Esophagus muscularis mucosa (tissue), 4 donors: ENCODE measurements around the gene MZT2A.
"Not testable (repeated sequence)": the region's sequence is repeated elsewhere in the genome, so short reads cannot be mapped to it uniquely, and the experiment has no call there.

Source experiments
- CTCF ChIP-seq, 3 experiments: fragments of 200-600 bp in 2 of 3; fragments of 450-650 bp in 1 of 3; sonication (generic) in 2 of 3; IDR thresholded peaks; one replicate each; pipeline ENCODE4 v1.5.1; 2017 to 2019; ENCODE audit warnings: antibody characterized with exemption in 3 of 3, mild to moderate bottlenecking in 2 of 3, moderate library complexity in 1 of 3
- EP300 ChIP-seq: sonication (generic); formaldehyde crosslinking; IDR thresholded peaks from one replicate; pipeline ENCODE4 v1.6.1; 2017; ENCODE audit warnings: antibody characterized with exemption
- POLR2A ChIP-seq: fragments of 450-650 bp; IDR thresholded peaks from one replicate; pipeline ENCODE4 v1.6.1; 2017; ENCODE audit warnings: antibody characterized with exemption, moderate library complexity, mild to moderate bottlenecking, low read depth

DNA sequence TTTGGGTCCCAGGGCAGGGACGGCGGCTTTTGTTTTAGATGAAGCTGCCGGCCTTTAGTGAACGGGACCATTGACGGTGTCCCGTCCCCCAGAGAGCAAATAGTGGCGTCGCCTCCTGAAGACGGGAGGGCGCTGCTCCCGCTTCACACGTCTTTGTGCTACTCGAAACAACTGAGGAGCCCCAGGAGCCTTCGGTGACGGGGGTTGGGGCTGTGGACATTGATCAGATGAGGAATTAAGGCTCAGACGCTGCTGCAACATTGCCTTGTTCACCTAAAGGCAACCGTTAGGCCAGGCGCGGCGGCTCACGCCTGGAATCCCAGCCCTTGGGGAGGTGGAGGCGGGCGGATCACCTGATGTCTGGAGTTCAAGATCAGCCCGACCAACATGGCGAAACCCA is 15.8 kb downstream of the MZT2A start:
- not testable (repeated sequence) for TF ChIP-seq CTCF (IDR thresholded peaks at IDR 0.05); POLR2A; EP300
